ENCODE results near the gene EFNA5. TPM values are rescaled to one million over a fixed set of nuclear protein-coding genes. Genes with fewer than 3 reads are reported as not detected.

Gene EFNA5
- total and polyA plus RNA-seq, 4 donors = 0.14 to 0.93 (median 0.54) TPM

DNA sequence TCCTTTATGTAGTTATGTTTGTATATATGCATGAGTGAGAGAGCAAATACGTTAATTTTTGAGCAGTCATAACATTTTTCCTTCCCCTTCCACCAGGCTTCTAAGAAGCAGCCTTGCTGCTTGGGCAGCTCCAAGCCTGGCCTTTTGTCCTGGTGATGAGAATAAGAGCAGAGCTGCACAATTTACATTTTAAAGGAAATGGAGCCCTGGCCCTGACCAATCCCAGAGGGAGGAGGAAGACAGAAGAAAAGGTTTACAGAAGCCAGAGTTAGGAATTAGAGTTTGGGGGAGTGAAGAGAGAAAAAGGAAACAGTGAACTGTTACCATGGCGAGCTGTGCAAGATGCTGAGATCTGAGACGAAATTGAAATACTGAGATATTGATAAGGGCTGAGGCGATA, 25.3 kb upstream of the EFNA5 start:
- no peaks in the 10 kb centered on the region for H3K9me3 ChIP-seq (ENCODE audit: control insufficient read depth in 4 of 4, low read length in 3 of 4)
- TF ChIP-seq FOXA1 (IDR thresholded peaks at IDR 0.05) (no peak), RAD21 (IDR thresholded peaks at IDR 0.05) (no peak), TAF1 (conservative IDR thresholded peaks at IDR 0.05) (no peak), JUND (IDR thresholded peaks at IDR 0.05) (no peak), YY1 (IDR thresholded peaks at IDR 0.05) (no peak), HNF4G (IDR thresholded peaks at IDR 0.05) (no peak), FOXA2 (IDR thresholded peaks at IDR 0.05) (no peak), HNF4A (conservative IDR thresholded peaks at IDR 0.05) (no peak), SP1 (IDR thresholded peaks at IDR 0.05) (no peak), GABPA (IDR thresholded peaks at IDR 0.05 in 1 of 2, conservative IDR thresholded peaks at IDR 0.05 in 1 of 2) (no peak), EGR1 (IDR thresholded peaks at IDR 0.05; ENCODE audit: low read depth in 2 of 2) (no peak), RXRA (IDR thresholded peaks at IDR 0.05) (no peak)
- TF ChIP-seq, protein P1, sequence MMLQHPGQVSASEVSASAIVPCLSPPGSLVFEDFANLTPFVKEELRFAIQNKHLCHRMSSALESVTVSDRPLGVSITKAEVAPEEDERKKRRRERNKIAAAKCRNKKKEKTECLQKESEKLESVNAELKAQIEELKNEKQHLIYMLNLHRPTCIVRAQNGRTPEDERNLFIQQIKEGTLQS (IDR thresholded peaks at IDR 0.05) = no peak
- TF ChIP-seq, protein P2, sequence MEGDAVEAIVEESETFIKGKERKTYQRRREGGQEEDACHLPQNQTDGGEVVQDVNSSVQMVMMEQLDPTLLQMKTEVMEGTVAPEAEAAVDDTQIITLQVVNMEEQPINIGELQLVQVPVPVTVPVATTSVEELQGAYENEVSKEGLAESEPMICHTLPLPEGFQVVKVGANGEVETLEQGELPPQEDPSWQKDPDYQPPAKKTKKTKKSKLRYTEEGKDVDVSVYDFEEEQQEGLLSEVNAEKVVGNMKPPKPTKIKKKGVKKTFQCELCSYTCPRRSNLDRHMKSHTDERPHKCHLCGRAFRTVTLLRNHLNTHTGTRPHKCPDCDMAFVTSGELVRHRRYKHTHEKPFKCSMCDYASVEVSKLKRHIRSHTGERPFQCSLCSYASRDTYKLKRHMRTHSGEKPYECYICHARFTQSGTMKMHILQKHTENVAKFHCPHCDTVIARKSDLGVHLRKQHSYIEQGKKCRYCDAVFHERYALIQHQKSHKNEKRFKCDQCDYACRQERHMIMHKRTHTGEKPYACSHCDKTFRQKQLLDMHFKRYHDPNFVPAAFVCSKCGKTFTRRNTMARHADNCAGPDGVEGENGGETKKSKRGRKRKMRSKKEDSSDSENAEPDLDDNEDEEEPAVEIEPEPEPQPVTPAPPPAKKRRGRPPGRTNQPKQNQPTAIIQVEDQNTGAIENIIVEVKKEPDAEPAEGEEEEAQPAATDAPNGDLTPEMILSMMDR (IDR thresholded peaks at IDR 0.05; ENCODE audit: low read depth, low read length, missing input control) = no peak
- TF ChIP-seq, protein P3, sequence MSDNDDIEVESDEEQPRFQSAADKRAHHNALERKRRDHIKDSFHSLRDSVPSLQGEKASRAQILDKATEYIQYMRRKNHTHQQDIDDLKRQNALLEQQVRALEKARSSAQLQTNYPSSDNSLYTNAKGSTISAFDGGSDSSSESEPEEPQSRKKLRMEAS (IDR thresholded peaks at IDR 0.05) = no peak
- TF ChIP-seq, protein P4, sequence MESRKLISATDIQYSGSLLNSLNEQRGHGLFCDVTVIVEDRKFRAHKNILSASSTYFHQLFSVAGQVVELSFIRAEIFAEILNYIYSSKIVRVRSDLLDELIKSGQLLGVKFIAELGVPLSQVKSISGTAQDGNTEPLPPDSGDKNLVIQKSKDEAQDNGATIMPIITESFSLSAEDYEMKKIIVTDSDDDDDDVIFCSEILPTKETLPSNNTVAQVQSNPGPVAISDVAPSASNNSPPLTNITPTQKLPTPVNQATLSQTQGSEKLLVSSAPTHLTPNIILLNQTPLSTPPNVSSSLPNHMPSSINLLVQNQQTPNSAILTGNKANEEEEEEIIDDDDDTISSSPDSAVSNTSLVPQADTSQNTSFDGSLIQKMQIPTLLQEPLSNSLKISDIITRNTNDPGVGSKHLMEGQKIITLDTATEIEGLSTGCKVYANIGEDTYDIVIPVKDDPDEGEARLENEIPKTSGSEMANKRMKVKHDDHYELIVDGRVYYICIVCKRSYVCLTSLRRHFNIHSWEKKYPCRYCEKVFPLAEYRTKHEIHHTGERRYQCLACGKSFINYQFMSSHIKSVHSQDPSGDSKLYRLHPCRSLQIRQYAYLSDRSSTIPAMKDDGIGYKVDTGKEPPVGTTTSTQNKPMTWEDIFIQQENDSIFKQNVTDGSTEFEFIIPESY (IDR thresholded peaks at IDR 0.05) = no peak
- TF ChIP-seq, protein P5, sequence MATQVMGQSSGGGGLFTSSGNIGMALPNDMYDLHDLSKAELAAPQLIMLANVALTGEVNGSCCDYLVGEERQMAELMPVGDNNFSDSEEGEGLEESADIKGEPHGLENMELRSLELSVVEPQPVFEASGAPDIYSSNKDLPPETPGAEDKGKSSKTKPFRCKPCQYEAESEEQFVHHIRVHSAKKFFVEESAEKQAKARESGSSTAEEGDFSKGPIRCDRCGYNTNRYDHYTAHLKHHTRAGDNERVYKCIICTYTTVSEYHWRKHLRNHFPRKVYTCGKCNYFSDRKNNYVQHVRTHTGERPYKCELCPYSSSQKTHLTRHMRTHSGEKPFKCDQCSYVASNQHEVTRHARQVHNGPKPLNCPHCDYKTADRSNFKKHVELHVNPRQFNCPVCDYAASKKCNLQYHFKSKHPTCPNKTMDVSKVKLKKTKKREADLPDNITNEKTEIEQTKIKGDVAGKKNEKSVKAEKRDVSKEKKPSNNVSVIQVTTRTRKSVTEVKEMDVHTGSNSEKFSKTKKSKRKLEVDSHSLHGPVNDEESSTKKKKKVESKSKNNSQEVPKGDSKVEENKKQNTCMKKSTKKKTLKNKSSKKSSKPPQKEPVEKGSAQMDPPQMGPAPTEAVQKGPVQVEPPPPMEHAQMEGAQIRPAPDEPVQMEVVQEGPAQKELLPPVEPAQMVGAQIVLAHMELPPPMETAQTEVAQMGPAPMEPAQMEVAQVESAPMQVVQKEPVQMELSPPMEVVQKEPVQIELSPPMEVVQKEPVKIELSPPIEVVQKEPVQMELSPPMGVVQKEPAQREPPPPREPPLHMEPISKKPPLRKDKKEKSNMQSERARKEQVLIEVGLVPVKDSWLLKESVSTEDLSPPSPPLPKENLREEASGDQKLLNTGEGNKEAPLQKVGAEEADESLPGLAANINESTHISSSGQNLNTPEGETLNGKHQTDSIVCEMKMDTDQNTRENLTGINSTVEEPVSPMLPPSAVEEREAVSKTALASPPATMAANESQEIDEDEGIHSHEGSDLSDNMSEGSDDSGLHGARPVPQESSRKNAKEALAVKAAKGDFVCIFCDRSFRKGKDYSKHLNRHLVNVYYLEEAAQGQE (IDR thresholded peaks at IDR 0.05) = no peak
- no peak overlapping the region for H3K9ac ChIP-seq (ENCODE audit: low read depth in 1 of 2, low read length in 2 of 2)
- no peak overlapping the region for H3K27ac ChIP-seq (ENCODE audit: low read depth in 1 of 2, low read length in 2 of 2)
- no peak overlapping the region for H3K4me3 ChIP-seq (ENCODE audit: low read depth in 1 of 3, low read length in 3 of 3)
- no peaks in the 10 kb centered on the region for H3K36me3 ChIP-seq (ENCODE audit: control insufficient read depth in 4 of 4, insufficient read depth in 3 of 4, low read depth in 1 of 4, low read length in 3 of 4)
- no peaks in the 10 kb centered on the region for H3K4me1 ChIP-seq (ENCODE audit: control insufficient read depth in 4 of 4, insufficient read depth in 4 of 4, low read length in 3 of 4)
- 71% methylated on average over 4 of the region's 4 CpGs for WGBS
- DNase-seq (ENCODE audit: low spot score) = no peak
- no peaks in the 10 kb centered on the region for H3K27me3 ChIP-seq (ENCODE audit: control insufficient read depth in 4 of 4, insufficient read depth in 4 of 4, low read length in 3 of 4)

Measured in liver (tissue), 9 donors.